Measurements from ENCODE around the gene CUEDC1. TPM values are rescaled to one million over a fixed set of nuclear protein-coding genes. Genes with fewer than 3 reads are reported as not detected.

The CUEDC1 gene
- total and polyA plus RNA-seq, 2 of the 13 experiments (the other 11 are each of a cell fraction or from before 2014, with no cell fraction given), result 7.4 to 12.9 TPM

GRCh38 chr17:57939797-57940196 lies 15.4 kb downstream of the CUEDC1 start:
- H3K27ac ChIP-seq (ENCODE audit: extremely low read length, insufficient read depth, low read length), result no peak overlapping the region
- no peak for FAIRE-seq
- in situ Hi-C loops (cut with HindIII; ENCODE audit: extremely low pct_ligation_motif_present, low pct_unique_long_range_greater_than_20kb), result no loop called here
- H3K79me2 ChIP-seq (ENCODE audit: insufficient read depth, low read length), result no peaks in the 10 kb centered on the region
- no peak for ATAC-seq
- intact Hi-C loops (cut with micrococcal nuclease; ENCODE audit: unreplicated experiment), result loop anchor here (2.0 kb wide), 1 partner anchor 15 kb away; the partner anchor contains the start of gene CUEDC1
- ChIA-PET POLR2A (interaction anchor here (1.0 to 3.9 kb wide), 5 partner anchors 13 to 143 kb away, joined by 3 to 35 read pairs (median 8); partner anchors contain the start of genes CUEDC1, DYNLL2 and SRSF1), CTCF (ENCODE audit: low intra/inter-chr PET ratio, low total read pairs) (no interaction called here)
- no peak overlapping the region for H3K4me2 ChIP-seq (ENCODE audit: low read depth, low read length)
- no peak for DNase-seq (ENCODE audit: low spot score)
- BruUV-seq (replicated peaks), result no TSS peak
- WGBS (ENCODE audit: low lambda C conversion rate), result 83% methylated on average over 6 of the region's 7 CpGs
- no peak overlapping the region for H3K9ac ChIP-seq (ENCODE audit: insufficient read depth, low read depth, low read length)
- no peak overlapping the region for H3K4me3 ChIP-seq (replicated peaks in 1 of 3; ENCODE audit: insufficient read depth in 1 of 3, low read depth in 2 of 3, low read length in 3 of 3)
- H3K9me3 ChIP-seq (ENCODE audit: low read length), result no peaks in the 10 kb centered on the region
- TF ChIP-seq MXD4 (CRISPR knock-in tag; IDR thresholded peaks at IDR 0.05), result no peak
- TF ChIP-seq THAP8 (CRISPR knock-in tag; IDR thresholded peaks at IDR 0.05; ENCODE audit: borderline replicate concordance), result no peak
- no peak for TF ChIP-seq NFE2L1 (CRISPR knock-in tag; IDR thresholded peaks at IDR 0.05; ENCODE audit: borderline replicate concordance)
- TF ChIP-seq ZNF768 (CRISPR knock-in tag; IDR thresholded peaks at IDR 0.05), result no peak
- TF ChIP-seq HMG20A (CRISPR knock-in tag; IDR thresholded peaks at IDR 0.05; ENCODE audit: borderline replicate concordance), result no peak
- H3K27me3 ChIP-seq (ENCODE audit: control insufficient read depth in 1 of 2, insufficient read depth in 2 of 2, low read length in 2 of 2), result no peaks in the 10 kb centered on the region
- H3K4me1 ChIP-seq (ENCODE audit: insufficient read depth, low read length), result peaks cover 74% of the 10 kb centered on the region
- no peaks in the 10 kb centered on the region for H3K36me3 ChIP-seq (replicated peaks in 1 of 2; ENCODE audit: control insufficient read depth in 1 of 2, insufficient read depth in 2 of 2, low read length in 2 of 2)
- H2AFZ ChIP-seq (ENCODE audit: low read length), result no peak overlapping the region
- no peaks in the 10 kb centered on the region for H4K20me1 ChIP-seq (ENCODE audit: insufficient read depth, low read length)

DNA sequence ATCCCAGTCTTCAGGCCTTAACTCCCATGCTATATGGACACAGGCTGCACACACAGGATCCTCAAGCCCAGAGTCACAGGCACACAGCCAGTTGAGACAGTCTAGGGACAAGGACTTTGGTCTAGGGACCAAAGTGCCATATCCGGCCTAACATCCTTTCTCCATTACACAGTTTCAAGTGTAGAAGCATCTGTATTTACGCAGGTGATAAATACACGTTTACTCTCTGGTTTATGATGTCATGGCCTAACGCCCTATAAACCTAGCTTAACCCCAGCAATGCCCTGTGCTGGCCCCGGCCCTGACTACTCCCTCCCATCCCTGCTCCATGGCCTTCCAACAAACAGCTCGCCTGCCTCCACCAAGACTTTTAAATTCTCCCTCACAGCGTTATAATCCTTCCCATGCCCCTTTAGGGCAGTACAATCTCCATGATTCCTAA lies 17.1 kb downstream of the CUEDC1 start:
- H3K9ac ChIP-seq (ENCODE audit: insufficient read depth, low read depth, low read length), result peak overlapping the region; percentile 45
- H3K27ac ChIP-seq (ENCODE audit: extremely low read length, insufficient read depth, low read length), result peak overlapping the region; percentile 98
- peak; percentile 86 for DNase-seq (ENCODE audit: low spot score)
- no peaks in the 10 kb centered on the region for H4K20me1 ChIP-seq (ENCODE audit: insufficient read depth, low read length)
- no peaks in the 10 kb centered on the region for H3K27me3 ChIP-seq (ENCODE audit: control insufficient read depth in 1 of 2, insufficient read depth in 2 of 2, low read length in 2 of 2)
- no peaks in the 10 kb centered on the region for H3K9me3 ChIP-seq (ENCODE audit: low read length)
- peak; percentile 91 for FAIRE-seq
- in situ Hi-C loops (cut with HindIII; ENCODE audit: extremely low pct_ligation_motif_present, low pct_unique_long_range_greater_than_20kb), result no loop called here
- H3K4me3 ChIP-seq (replicated peaks in 1 of 3; ENCODE audit: insufficient read depth in 1 of 3, low read depth in 2 of 3, low read length in 3 of 3), result no peak overlapping the region
- 21% methylated on average over 7 of the region's 7 CpGs for WGBS (ENCODE audit: low lambda C conversion rate)
- ATAC-seq, result peak; percentile 2; the same call in 2 of the 3 replicates
- intact Hi-C loops (cut with micrococcal nuclease; ENCODE audit: unreplicated experiment), result loop anchor here (1.0 kb wide), 1 partner anchor 9 kb away; no protein-coding TSS in a partner anchor
- POLR2A ChIA-PET, result interaction anchor here (0.7 to 4.6 kb wide), 13 partner anchors 9 to 934 kb away, joined by 3 to 35 read pairs (median 4); partner anchors contain the start of genes CUEDC1 and DYNLL2
- CTCF ChIA-PET (ENCODE audit: low intra/inter-chr PET ratio, low total read pairs), result no interaction called here
- peak overlapping the region; percentile 54 for H3K4me2 ChIP-seq (ENCODE audit: low read depth, low read length)
- H3K4me1 ChIP-seq (ENCODE audit: insufficient read depth, low read length), result peaks cover 87% of the 10 kb centered on the region
- no TSS peak for BruUV-seq (replicated peaks)
- no peaks in the 10 kb centered on the region for H3K36me3 ChIP-seq (replicated peaks in 1 of 2; ENCODE audit: control insufficient read depth in 1 of 2, insufficient read depth in 2 of 2, low read length in 2 of 2)
- H3K79me2 ChIP-seq (ENCODE audit: insufficient read depth, low read length), result no peaks in the 10 kb centered on the region
- no peak overlapping the region for H2AFZ ChIP-seq (ENCODE audit: low read length)
- TF ChIP-seq ZNF546 (CRISPR knock-in tag; conservative IDR thresholded peaks at IDR 0.05), result no peak
- TF ChIP-seq, protein P1, sequence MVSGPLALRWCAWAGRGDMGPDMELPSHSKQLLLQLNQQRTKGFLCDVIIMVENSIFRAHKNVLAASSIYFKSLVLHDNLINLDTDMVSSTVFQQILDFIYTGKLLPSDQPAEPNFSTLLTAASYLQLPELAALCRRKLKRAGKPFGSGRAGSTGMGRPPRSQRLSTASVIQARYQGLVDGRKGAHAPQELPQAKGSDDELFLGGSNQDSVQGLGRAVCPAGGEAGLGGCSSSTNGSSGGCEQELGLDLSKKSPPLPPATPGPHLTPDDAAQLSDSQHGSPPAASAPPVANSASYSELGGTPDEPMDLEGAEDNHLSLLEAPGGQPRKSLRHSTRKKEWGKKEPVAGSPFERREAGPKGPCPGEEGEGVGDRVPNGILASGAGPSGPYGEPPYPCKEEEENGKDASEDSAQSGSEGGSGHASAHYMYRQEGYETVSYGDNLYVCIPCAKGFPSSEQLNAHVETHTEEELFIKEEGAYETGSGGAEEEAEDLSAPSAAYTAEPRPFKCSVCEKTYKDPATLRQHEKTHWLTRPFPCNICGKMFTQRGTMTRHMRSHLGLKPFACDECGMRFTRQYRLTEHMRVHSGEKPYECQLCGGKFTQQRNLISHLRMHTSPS (CRISPR knock-in tag; IDR thresholded peaks at IDR 0.05; ENCODE audit: low read depth), result peak; percentile 52; the same call in 1 of the 2 replicates
- TF ChIP-seq POGK (CRISPR knock-in tag; conservative IDR thresholded peaks at IDR 0.05), result no peak
- TF ChIP-seq ZNF333 (CRISPR knock-in tag; IDR thresholded peaks at IDR 0.05; ENCODE audit: borderline replicate concordance), result no peak

Measured in HepG2 (cell line).